Spinal cord (tissue), 10 donors: ENCODE results near the gene CCDC74B. TPM values are rescaled to one million over a fixed set of nuclear protein-coding genes. Genes with fewer than 3 reads are reported as not detected.
"Not testable (repeated sequence)": the region's sequence is repeated elsewhere in the genome, so short reads cannot be mapped to it uniquely, and the experiment has no call there.

Experiments
- DNase-seq, 6 donors: peaks; one replicate each; pipeline versions ENCODE4 v3.0.0 to v3.0.0-alpha.2; 2013 to 2015; ENCODE audit warnings: low spot score in 6 of 6, low read depth in 4 of 6
- H3K27ac ChIP-seq: one replicate; pipeline ENCODE4 v1.5.1; 2013; ENCODE audit warnings: low read depth, low read length, control low read depth
- H3K27me3 ChIP-seq: one replicate; pipeline ENCODE4 v1.6.1; 2013; ENCODE audit warnings: low read length; ENCODE audit not compliant: control insufficient read depth, insufficient read depth
- H3K36me3 ChIP-seq: one replicate; pipeline ENCODE4 v1.6.1; 2013; ENCODE audit warnings: low read length; ENCODE audit not compliant: control insufficient read depth, insufficient read depth
- H3K4me1 ChIP-seq: one replicate; pipeline ENCODE4 v1.6.1; 2013; ENCODE audit warnings: low read length; ENCODE audit not compliant: control insufficient read depth, insufficient read depth
- H3K4me3 ChIP-seq: one replicate; pipeline ENCODE4 v1.5.1; 2013; ENCODE audit warnings: low read depth, low read length, control low read depth
- H3K9me3 ChIP-seq: one replicate; pipeline ENCODE4 v1.6.1; 2013; ENCODE audit warnings: low read length; ENCODE audit not compliant: control insufficient read depth, insufficient read depth
- WGBS: methylation state at CpG from one replicate; pipeline ENCODE4 v1.1.5; 2013; ENCODE audit warnings: missing lambda C conversion rate; ENCODE audit not compliant: insufficient coverage; 5-methylcytosine and 5-hydroxymethylcytosine counted together
- polyA plus RNA-seq, 2 donors: library from polyadenylated mRNA; unstranded; fragments of 120-200 nt; gene quantifications; one replicate each; pipeline ENCODE4 v1.2.1, GENCODE V29; 2013; ENCODE audit not compliant: insufficient read length in 2 of 2
- total RNA-seq, 2 donors: library from RNA; depleted of rRNA in 1 of 2; stranded (reverse); fragments of 120-200 nt in 1 of 2; fragments of >200 nt in 1 of 2; gene quantifications; one replicate each; pipeline versions ENCODE4 v1.2.3 to v1.2.4, GENCODE V29; 2013 to 2014
- donor health status: healthy.

Gene CCDC74B
- total and polyA plus RNA-seq, 4 donors: 6.4 to 23.8 (median 18.9) TPM

DNA sequence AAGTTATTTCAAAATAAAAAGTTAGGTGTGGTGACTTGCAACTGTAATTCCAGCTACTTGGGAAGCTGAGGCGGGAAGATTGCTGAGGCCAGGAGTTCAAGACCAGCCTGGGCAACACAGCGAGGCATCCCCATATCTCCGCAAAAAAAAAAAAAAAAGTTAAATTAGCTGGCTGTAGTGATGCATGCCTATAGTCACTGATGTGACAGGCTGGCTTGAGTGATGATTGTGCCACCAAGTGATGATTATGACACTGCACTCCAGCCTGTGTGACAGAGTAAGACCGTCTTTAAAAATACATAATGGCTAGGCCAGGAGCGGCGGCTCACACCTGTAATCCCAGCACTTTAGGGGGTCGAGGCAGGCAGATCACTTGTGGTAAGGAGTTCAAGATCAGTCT is 25.0 kb upstream of the CCDC74B start:
- Histone ChIP-seq H3K4me1 (no peaks in the 10 kb centered on the region), H3K36me3 (peaks cover 72% of the 10 kb centered on the region), H3K4me3 (no peak overlapping the region), H3K27me3 (no peaks in the 10 kb centered on the region), H3K27ac (no peak overlapping the region), H3K9me3 (no peaks in the 10 kb centered on the region)
- DNase-seq: no peak
- WGBS: 56% methylated on average over 1 of the region's 7 CpGs

- not testable (repeated sequence) for H3K4me3 ChIP-seq, H3K4me1 ChIP-seq, H3K9me3 ChIP-seq, H3K27me3 ChIP-seq, DNase-seq, H3K27ac ChIP-seq
- H3K36me3 ChIP-seq: peaks cover 77% of the 10 kb centered on the region
- WGBS: no CpG with 5 or more reads among the region's 3 CpGs
Measured at GRCh38 chr2:130169163-130169562, 24.3 kb upstream of the CCDC74B start.

- H3K27me3 ChIP-seq, H3K27ac ChIP-seq, H3K4me1 ChIP-seq, H3K4me3 ChIP-seq, H3K9me3 ChIP-seq: not testable (repeated sequence)
- WGBS: 32% methylated on average over 3 of the region's 3 CpGs
- DNase-seq: peak in 2 of 6 donors; percentile 20 to 67
- H3K36me3 ChIP-seq: peaks cover 75% of the 10 kb centered on the region
Measured at GRCh38 chr2:130166611-130167010, 21.7 kb upstream of the CCDC74B start.

GRCh38 chr2:130165293-130166016 is 20.5 kb upstream of the CCDC74B start:
- H3K4me1 ChIP-seq: no peaks in the 10 kb centered on the region
- WGBS: no CpG with 5 or more reads among the region's 8 CpGs
- H3K4me3 ChIP-seq: no peak overlapping the region
- no peaks in the 10 kb centered on the region for H3K9me3 ChIP-seq
- no peaks in the 10 kb centered on the region for H3K27me3 ChIP-seq
- H3K27ac ChIP-seq: no peak overlapping the region
- DNase-seq: no peak
- peaks cover 76% of the 10 kb centered on the region for H3K36me3 ChIP-seq

GRCh38 chr2:130162968-130163367 is 18.1 kb upstream of the CCDC74B start:
- Histone ChIP-seq H3K4me3 (no peak overlapping the region), H3K27ac (no peak overlapping the region), H3K27me3 (no peaks in the 10 kb centered on the region), H3K9me3 (no peaks in the 10 kb centered on the region), H3K36me3 (peaks cover 86% of the 10 kb centered on the region), H3K4me1 (no peaks in the 10 kb centered on the region)
- no peak for DNase-seq
- 95% methylated on average over 8 of the region's 9 CpGs for WGBS

- H3K27me3 ChIP-seq, H3K9me3 ChIP-seq, DNase-seq, H3K27ac ChIP-seq, H3K4me1 ChIP-seq, H3K4me3 ChIP-seq: not testable (repeated sequence)
- 100% methylated on average over 2 of the region's 7 CpGs for WGBS
- peaks cover 86% of the 10 kb centered on the region for H3K36me3 ChIP-seq
Measured at GRCh38 chr2:130162486-130162885, 17.6 kb upstream of the CCDC74B start.

DNA sequence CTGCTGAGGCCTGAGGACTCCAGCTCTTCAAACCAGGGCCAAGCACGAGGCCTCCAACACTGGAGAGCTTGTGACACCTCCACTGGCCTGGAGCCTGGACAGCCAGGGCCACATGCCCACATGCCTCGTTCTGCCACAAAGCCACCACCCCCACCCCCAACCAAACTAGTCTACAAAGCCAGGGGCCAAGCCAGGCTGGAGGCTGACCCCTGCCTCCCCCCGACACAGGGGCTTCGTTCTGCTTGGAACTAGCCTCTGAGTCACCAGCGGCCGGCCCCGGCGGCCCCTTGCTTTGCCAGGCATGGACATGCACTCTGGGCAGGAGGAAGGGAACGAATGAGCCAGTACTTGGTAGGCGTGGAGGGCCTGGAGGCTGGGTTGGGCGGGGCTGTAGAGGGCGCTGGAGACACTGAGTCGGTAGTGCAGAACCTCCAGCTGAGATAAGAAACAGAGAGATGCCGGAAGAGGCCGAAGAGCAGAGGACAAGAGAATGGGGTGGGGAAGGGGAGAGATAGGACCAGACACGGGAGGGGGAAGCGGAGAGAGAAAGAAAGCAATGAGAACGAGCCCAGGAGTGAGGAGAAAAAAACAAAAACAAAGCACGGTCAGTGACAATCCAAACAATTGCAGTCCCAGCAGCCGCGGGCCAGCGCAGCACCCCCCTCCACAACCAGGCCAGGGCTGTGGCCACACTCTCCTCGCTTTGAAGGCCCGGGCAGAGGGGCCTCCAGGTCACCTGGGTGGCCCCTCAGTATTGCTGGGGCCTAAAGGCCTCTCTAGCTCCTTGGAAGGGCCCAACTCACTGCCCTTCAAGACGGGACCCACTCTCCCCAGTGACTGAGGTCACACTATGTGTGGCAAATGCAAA is 16.2 kb upstream of the CCDC74B start:
- WGBS: 62% methylated on average over 22 of the region's 25 CpGs
- H3K4me3 ChIP-seq, H3K27ac ChIP-seq, H3K4me1 ChIP-seq, H3K9me3 ChIP-seq, DNase-seq, H3K27me3 ChIP-seq: not testable (repeated sequence)
- peaks cover 86% of the 10 kb centered on the region for H3K36me3 ChIP-seq

- WGBS: 98% methylated on average over 6 of the region's 6 CpGs
- H3K36me3 ChIP-seq: peaks cover 87% of the 10 kb centered on the region
- H3K9me3 ChIP-seq: no peaks in the 10 kb centered on the region
- no peak overlapping the region for H3K27ac ChIP-seq
- DNase-seq: no peak
- H3K4me1 ChIP-seq: no peaks in the 10 kb centered on the region
- H3K4me3 ChIP-seq: no peak overlapping the region
- H3K27me3 ChIP-seq: no peaks in the 10 kb centered on the region
Measured at GRCh38 chr2:130160131-130160530, 15.2 kb upstream of the CCDC74B start.

GRCh38 chr2:130159376-130159775 is 14.5 kb upstream of the CCDC74B start:
- H3K4me3 ChIP-seq, H3K27me3 ChIP-seq, H3K27ac ChIP-seq, H3K4me1 ChIP-seq, H3K9me3 ChIP-seq, DNase-seq: not testable (repeated sequence)
- WGBS: no CpG with 5 or more reads among the region's 4 CpGs
- H3K36me3 ChIP-seq: peaks cover 89% of the 10 kb centered on the region

DNA sequence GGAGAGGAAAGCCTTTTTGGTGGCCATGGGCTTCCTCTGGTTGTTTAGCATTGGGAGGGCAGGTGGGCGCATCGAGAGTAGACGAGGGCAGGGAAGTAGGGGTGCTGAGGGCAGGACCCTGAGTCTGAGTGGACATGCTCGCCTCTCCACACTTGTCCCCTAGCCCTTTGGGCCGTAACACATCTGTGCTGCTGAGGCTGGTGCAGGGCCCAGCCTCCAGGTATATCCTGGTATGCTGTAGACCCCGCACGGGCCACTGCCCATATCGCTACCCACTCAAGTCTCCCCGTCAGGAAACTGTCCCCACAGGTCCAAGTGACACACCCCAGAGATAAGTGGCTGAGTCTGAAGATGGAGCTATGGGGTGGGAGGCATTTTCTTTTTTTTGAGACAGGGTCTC is 13.7 kb upstream of the CCDC74B start:
- Histone ChIP-seq H3K4me3 (no peak overlapping the region), H3K27ac (no peak overlapping the region), H3K27me3 (no peaks in the 10 kb centered on the region), H3K36me3 (peaks cover 89% of the 10 kb centered on the region), H3K4me1 (no peaks in the 10 kb centered on the region), H3K9me3 (no peaks in the 10 kb centered on the region)
- 98% methylated on average over 7 of the region's 9 CpGs for WGBS
- no peak for DNase-seq
